GM21529 (cell line): ENCODE results near the gene HPN.

Experiments
- ATAC-seq: cut with Tn5 transposase; IDR thresholded peaks from one replicate; pipeline ENCODE4 v1.9.1; 2021; ENCODE audit not compliant: unreplicated experiment

HPN gene

DNA sequence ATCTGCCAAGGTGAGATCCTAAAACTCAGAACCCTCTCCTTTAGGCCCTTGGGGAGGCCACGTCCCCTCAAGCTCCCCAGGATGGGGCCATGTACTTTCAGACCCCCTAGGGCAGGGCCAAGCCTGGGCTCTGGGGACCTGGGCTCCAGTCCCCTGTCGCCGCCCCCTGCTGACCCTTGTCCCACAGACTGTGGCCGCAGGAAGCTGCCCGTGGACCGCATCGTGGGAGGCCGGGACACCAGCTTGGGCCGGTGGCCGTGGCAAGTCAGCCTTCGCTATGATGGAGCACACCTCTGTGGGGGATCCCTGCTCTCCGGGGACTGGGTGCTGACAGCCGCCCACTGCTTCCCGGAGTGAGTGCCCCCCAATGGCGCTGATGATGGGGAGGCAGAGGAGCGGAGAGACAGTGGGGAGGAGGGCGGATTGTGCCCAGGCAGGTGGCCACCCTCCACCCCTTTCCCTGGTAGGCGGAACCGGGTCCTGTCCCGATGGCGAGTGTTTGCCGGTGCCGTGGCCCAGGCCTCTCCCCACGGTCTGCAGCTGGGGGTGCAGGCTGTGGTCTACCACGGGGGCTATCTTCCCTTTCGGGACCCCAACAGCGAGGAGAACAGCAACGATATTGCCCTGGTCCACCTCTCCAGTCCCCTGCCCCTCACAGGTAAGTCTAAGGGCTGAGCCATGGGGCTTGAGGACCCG is 18.8 kb downstream of the HPN start:
- ATAC-seq, result no peak

DNA sequence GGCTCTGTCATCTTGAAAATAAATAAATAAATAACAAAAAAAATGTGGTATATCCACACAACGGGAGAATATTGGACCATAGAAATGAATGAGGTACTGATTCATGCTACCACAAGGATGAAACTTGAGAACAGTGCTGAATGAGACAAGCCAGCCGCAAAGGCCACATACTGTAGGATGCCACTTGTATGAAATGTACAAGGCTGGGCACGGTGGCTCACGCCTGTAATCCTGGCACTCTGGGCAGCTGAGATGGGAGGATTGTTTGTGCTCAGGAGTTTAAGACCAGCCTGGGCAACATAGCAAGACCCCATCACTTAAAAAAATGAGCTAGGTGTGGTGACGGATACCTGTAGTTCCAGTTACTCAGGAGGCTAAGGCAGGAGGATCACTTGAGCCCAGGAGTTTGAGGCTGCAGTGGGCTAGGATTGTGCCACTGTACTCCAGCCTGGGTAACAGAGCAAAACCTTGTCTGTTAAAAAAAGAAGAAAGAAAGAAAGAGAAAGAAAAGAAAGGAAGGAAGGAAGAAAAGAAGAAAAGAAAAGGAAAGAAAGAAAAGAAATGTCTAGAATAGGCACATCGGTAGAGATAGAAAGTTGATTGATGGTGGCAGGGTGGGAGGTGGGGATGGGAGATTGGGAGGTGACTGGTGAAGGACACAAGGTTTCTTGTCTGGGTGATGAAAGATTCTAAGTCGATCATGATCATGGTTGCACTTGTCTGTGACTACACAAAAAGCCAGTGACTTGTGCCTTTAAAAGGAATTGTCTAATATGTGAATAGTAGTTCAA is 20.3 kb downstream of the HPN start:
- ATAC-seq, result no peak

DNA sequence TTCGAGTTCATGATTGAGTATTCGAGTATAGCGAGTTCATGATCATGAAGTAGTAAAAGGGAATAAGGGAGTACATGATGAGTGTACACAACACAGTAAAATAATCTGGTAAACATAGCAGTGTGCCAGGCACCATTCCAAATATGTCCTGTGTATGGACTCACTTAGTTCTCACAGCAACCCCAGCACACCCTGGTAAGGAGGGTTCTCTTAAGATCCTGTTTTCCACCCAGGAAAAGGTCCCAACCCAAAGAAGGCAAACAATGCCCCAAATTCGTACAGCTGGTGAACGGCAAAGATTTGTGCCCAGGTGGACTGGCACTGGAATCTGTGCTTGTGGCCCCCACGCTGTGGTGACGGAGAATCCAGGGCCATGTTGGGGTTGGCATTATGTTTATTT is 21.4 kb downstream of the HPN start:
- no peak for ATAC-seq

DNA sequence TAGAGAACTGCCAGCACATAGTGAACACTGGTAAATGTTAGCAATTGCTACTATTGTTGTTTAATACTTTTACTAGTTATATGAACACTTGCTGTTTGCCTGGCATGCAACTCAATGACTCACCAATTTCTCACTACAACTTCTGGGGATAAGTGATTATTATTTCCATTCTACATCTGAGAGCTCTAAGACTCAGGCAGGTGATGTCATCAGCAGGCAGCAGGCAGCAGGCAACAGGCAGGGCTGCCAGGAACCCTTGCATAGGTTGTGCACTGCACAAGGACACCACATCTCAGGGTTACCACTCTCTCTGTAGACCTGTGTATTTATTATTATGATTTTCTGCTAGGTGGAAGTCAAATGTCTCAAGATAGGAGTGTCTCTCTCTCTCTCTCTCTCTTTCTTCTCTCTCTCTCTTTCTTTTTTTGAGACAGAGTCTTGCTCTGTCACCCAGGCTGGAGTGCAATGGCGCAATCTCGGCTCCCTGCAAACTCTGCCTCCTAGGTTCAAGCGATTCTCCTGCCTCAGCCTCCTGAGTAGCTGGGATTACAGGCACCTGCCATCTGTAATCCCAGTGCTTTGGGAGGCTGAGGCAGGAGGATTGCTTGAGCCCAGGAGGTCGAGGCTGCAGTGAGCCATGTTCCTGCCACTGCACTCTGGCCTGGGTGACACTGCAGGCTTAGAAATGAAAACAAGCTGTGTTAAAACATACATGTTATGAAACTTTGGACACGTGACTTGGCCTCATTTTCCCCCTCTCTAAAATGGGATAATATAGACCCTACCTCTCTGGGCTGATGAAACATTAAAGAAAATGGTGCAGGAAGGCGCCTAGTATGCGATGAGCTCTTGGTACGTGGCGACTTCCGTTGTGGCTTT is 22.7 kb downstream of the HPN start:
- no peak for ATAC-seq

DNA sequence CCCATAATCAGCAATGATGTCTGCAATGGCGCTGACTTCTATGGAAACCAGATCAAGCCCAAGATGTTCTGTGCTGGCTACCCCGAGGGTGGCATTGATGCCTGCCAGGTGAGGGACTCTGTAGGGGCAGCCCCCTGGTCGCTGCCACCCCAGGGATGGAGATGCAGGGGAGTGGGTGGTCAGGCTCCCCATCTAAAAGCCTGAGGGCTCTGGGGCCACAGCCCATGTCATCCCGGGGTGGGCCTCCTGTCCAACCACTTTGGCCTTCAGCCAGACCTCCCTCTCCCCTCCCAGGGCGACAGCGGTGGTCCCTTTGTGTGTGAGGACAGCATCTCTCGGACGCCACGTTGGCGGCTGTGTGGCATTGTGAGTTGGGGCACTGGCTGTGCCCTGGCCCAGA is 24.1 kb downstream of the HPN start:
- no peak for ATAC-seq

DNA sequence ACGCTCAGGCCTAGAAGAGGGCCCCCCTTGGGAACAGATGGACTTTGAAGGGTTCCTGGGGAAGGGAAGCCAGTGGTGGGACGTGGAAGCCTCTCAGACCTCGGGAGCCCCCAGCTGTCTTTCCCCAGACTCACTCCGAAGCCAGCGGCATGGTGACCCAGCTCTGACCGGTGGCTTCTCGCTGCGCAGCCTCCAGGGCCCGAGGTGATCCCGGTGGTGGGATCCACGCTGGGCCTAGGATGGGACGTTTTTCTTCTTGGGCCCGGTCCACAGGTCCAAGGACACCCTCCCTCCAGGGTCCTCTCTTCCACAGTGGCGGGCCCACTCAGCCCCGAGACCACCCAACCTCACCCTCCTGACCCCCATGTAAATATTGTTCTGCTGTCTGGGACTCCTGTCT is 24.6 kb downstream of the HPN start:
- no peak for ATAC-seq

DNA sequence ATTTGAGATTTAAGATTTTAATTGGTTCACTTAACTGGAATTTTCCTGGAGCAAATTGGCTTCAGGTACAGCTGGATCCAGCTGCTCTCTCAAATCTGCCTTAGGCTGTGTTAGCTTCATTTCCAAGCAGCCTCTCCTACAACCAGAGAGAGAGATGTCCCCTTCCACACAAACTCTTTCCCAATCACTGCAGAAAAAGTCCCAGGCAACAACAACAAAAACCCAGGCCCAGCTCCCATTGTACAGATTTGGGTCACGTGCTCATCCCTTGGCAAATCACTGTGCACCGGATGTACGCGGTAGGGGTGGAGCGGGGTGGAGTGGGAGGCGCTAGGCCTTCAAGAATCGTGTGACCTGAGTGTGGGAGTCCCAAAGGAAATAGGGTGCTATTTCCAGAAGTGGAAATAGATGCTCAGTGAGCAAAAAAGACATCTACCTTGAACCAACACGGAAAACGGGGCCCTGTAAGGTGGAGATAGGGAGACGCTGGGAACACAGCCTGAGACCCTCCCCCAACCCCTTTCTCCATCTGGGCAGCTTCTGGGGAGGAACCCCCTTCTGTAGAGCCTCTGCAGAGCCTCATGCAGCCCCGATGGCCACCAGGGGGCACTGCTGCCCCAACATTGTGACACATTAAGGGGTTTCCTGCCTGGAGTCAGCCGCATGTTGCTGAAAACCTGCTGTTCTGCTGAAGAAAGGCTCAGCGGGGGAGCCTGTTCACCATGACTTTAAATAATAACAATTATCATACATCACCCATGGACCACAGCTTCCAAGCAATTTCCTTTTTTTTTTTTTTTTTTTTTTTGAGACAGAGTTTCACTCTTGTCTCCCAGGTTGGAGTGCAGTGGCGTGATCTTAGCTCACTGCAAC is 25.4 kb downstream of the HPN start:
- ATAC-seq, result peak; percentile 73

DNA sequence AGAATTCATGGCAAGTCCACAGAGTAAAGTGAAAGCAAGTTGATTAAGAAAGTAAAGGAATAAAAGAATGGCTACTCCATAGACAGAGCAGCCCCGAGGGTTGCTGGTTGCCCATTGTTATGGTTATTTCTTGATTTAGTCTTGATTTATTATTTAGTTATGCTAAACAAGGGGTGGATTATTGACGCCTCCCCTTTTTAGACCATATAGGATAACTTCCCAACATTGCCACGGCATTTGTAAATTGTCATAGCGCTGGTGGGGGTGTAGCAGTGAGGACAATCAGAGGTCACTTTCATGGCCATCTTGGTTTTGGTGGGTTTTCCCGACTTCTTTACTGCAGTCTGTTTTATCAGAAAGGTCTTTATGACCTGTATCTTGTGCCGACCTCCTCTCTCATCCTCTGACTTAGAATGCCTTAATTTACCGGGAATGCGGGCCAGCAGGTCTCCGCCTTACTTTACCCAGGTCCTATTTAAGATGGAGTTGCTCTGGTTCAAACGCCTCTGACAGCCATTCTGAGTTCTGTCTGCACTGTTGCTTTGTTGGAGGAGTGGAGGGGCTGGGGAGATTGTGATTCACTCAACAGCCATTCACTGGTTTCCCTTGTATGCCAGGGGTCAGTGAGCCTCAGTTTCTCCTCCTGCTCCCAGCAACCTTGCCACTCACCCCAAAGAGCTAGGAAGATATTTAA is 27.6 kb downstream of the HPN start:
- no peak for ATAC-seq

DNA sequence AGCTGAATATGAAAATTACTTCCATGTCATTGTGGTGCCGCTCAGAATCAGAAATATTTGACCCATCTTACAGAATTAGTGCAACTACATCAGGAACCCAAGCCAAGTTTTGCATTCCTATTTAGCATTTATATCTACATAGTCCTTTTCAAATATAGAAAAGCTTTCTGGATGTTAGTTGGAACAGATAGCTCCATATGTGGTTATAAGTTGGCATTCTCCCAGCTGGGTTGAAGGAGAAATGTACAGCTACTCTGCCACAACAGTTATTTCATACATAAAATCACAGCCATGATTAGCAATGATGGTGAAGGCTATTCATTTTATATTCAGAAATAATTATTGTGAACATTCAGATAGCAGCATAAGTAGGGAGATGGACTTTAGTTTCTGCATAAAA is 28.2 kb downstream of the HPN start:
- no peak for ATAC-seq

DNA sequence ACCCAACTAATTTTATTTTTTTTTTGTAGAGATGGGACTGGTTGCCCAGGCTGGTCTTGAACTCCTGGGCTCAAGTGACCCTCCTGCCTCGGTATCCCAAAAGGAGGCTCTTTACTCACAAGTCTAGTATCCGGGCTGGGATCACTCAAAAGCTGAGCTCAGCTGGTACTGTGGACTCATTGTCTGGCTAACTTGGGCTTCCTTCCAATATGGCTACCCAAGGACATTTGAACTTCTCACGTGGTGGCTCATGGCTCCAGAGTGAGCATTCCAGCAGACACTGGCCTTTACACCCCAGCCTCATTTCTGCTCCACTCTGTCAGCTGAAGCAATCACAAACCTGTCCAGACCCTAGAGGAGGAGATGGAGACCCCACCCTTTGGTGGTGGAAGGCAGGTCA is 28.9 kb downstream of the HPN start:
- no peak for ATAC-seq

DNA sequence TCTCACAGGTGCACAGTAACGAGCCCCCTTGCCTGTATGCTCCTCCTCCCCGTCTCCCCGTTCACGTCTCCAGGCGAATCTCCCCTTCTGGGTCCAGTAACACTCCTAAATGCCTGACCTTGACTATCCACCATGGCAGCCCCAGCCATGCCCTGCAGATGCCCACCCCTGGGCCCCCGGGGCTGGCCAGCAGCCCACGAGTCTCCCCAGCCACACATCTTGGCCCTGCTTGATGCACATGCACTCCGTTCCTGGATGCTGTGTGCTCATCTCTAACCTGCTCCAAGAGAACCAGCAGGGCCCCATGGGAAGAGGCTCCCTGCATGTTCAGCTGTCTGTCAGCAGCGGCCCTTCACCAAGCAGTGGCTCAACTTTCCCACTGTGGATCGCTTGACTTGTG is 32.0 kb downstream of the HPN start:
- no peak for ATAC-seq

DNA sequence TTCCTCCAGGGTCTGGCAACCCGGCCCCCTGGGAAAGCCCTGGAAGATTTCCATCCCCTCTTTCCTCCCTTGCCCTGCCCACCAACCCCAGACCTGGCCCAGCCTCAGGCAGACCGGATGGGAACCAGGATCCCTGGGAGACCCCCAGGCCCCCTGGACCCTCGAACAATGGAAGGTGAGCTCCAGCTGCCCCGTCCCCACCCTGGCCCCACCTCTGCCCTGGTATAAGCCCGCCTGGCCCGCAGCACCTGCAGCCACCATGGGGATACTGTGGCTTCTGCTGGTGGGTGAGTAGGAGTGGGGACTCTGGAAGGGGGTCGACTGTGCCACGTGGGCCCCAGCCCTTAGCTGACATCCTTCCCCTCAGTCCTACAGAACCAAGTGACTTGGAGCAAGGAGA is 32.4 kb downstream of the HPN start:
- no peak for ATAC-seq

DNA sequence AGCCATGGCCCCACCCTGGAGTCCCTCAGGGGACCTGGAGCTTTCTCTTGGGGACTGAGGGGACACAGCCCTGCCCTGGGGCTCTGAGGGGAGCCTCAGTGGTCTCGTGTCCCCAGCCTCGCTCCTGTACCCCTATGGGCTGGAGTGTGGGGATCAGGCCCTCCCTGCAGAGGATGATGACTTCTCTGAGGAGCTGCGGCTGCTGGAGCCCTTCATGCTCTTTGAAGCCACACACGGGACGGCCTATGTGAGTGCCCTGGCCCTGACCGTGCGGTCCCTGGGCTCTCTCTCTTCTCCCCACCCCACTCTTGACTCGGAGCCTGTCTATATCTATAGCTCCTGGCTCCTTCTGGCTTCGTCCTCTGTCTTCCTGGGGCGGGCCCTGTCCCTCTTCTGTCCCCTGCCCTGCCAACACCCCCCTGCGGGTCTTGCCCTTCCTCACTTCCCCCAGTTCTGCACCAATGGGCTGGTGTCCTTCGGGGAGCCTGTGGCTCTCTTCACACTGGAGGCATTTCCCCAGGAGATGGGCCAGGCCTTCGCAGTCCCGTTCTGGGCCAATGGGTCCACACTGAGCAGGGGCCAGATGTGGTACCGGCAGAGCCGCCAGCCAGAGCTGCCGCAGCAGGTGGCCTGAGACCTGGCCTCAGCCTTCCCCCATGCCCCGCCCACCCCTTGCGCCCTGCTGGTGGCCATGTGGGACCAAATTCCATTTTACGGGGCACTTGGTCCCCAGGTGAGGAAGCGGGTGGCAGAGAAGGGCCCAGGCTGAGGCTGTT is 33.1 kb downstream of the HPN start:
- no peak for ATAC-seq

DNA sequence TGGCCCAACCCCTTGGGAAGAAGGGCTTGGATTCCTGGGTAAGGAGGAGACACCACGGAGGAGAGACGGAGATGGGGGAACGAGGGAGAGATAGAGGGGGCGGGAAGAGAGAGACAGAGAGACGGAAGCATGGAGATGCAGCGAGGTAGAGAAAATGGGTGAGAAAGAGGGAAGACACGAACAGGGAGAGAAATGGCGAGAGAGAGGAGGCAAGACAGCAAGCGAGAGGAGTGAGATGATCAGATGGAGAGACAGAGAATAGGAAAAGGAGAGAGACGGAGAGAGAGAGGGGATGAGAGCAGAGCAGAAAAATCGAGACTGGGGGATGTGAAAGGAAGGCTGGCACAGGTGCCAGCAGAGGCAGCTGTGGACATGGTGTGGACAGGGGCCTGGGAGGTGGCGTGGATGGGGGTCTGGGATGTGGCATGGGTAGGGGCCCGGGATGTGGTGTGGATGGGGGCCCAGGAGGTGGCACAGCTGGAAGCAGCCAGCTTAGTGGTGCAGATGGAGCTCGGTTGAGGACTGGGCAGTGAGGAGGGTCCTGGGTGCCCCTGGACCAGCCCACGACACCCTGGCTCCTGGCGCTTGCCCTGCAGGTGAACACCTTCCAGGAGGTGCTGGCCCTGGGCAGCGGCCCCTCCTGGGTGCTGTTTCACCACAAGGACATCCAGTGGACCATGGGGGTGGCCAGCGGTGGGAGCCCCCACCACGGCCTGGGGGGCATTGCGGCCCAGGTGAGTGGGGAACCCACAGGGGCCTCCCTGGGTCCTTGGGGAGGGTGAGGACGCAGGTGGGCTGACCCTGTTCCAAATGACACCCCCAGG is 33.9 kb downstream of the HPN start:
- ATAC-seq, result no peak

DNA sequence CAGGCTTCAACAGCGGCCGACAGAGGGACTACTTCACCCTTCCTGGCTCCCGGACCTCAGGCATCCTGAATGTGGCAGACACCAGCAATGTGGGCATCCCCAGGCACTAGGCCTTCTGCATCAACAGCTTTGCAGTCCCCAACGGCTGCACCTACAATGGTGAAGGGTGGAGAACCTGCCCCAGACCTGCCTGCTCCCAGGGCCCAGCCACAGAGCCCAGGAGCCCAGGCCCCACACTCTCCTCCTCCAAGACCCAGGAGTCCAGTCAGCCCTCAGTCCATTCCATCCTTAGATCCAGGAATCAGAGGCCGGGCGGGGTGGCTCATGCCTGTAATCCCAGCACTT is 34.5 kb downstream of the HPN start:
- no peak for ATAC-seq

DNA sequence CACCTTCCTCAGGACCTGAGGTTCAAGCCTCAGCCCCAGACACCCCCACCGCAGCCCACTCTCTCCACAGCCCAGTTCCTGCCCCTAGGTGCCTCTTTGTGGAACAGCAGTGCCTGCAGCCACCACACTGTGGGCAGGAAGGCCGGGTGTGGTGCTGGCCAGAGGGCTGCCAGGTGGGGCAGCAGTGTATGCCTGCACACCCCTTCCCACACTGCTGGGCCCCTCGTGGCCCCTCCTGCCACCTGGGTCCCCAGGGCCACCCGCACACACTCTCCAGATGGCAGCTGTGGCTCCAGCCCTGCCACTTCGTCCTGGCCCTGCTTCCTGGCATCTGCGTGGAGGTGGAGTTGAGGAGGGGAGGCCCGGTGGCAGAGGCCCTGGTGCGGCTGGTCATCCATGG is 35.1 kb downstream of the HPN start:
- ATAC-seq, result no peak

DNA sequence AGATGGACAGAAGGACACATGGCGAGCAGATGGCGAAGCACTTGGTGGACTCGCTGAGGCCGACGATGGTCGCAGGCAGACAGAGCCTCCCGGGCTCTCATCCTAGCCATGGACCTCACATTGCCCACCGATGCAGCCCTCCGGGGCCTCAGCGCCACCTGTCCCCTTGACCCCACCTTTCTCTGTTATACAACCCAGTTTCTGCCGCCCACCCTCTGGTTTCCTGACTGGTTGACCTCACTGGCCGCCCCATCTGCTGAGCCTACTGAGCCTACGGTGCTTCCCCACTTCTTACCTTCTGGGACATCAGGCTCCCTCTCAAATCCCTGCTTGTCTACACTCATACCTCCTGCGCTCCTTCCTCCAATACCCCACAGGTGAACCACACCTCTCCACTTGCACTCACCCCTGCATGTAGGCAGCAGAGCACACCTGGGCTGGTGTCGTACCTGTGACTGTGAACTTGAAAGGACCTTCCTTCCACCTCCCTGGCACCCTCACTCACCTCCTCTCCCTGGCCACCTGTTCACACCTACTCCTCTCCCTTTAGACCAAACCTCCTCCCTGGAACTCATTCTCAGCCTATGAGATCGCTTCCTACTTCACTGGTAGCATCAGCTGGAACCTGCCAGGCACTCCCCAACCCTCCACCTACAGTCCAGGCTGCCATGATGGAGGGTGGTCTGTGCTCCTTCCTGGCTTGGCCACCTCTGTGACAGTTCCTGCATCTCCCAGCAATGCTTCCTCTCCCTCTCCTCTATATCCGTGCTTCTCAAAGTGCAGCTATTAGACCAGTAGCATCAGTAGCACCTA is 36.1 kb downstream of the HPN start:
- no peak for ATAC-seq

DNA sequence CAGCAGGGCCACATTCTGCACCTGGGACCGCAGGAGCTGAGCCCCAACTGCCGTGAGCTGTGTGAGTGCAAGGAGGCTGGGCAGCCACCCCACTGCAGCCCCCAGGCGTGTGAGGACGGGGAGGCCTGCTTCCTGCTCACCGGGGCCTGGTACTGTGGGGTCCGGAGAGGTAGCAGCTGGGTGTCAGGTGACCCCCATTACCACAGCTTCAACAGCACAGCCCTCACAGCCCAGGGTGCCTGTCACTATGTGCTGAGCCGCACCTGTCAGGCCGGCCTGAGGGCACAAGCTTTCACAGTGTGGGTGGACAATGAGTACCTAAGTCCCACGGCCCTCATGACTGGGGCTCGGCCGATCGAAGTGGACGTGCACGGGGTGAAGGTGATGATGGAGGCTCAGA is 38.3 kb downstream of the HPN start:
- no peak for ATAC-seq
